ENCODE data around the gene SIT1.
A peak's percentile ranks its signal among the peaks of the same experiment; 100 is the strongest.

Gene SIT1

GRCh38 chr9:35690614-35691333 is 40.0 kb upstream of the SIT1 start:
- peak overlapping the region; percentile 94 for H2AFZ ChIP-seq
- peaks cover 8% of the 10 kb centered on the region for H3K4me1 ChIP-seq
- H3K4me3 ChIP-seq (ENCODE audit: low read depth, low read length), result peak overlapping the region; percentile 78
- H3K9me3 ChIP-seq (ENCODE audit: control insufficient read depth, low read length), result no peaks in the 10 kb centered on the region
- TF ChIP-seq CTCF (IDR thresholded peaks at IDR 0.05), result no peak
- no peaks in the 10 kb centered on the region for H3K79me2 ChIP-seq
- no peaks in the 10 kb centered on the region for H3K27me3 ChIP-seq (ENCODE audit: control insufficient read depth, insufficient read depth, low read length)
- H3K36me3 ChIP-seq (ENCODE audit: control insufficient read depth, insufficient read depth, low read length), result no peaks in the 10 kb centered on the region
- H3K4me2 ChIP-seq (ENCODE audit: low read length), result peak overlapping the region; percentile 99
- peak overlapping the region; percentile 80 for H3K9ac ChIP-seq
- H3K27ac ChIP-seq, result peak overlapping the region; percentile 69

GRCh38 chr9:35690294-35690613 is 39.5 kb upstream of the SIT1 start:
- Histone ChIP-seq H2AFZ (peak overlapping the region; percentile 94), H3K27me3 (ENCODE audit: control insufficient read depth, insufficient read depth, low read length) (no peaks in the 10 kb centered on the region), H3K36me3 (ENCODE audit: control insufficient read depth, insufficient read depth, low read length) (no peaks in the 10 kb centered on the region), H3K4me3 (ENCODE audit: low read depth, low read length) (peak overlapping the region; percentile 78), H3K27ac (no peak overlapping the region), H3K9me3 (ENCODE audit: control insufficient read depth, low read length) (no peaks in the 10 kb centered on the region), H3K4me1 (peaks cover 8% of the 10 kb centered on the region), H3K79me2 (no peaks in the 10 kb centered on the region), H3K4me2 (ENCODE audit: low read length) (peak overlapping the region; percentile 99), H3K9ac (no peak overlapping the region)
- TF ChIP-seq CTCF (IDR thresholded peaks at IDR 0.05), result no peak

GRCh38 chr9:35689542-35690293 is 39.0 kb upstream of the SIT1 start, which contains the start of gene TPM2:
TSS of gene TPM2 (minus strand) at chr9:35689925. CDS start at chr9:35689817, 108 bp downstream.
- peak within 1 kb of the TSS; percentile 94 for H2AFZ ChIP-seq
- H3K4me2 ChIP-seq (ENCODE audit: low read length), result peak within 1 kb of the TSS; percentile 99
- H3K4me1 ChIP-seq, result peaks cover 8% of the 10 kb centered on the region
- H3K27ac ChIP-seq, result peak within 1 kb of the TSS; percentile 69
- H3K36me3 ChIP-seq (ENCODE audit: control insufficient read depth, insufficient read depth, low read length), result no peaks in the 10 kb centered on the region
- H3K9me3 ChIP-seq (ENCODE audit: control insufficient read depth, low read length), result no peaks in the 10 kb centered on the region
- peak within 1 kb of the TSS; percentile 80 for H3K9ac ChIP-seq
- peak within 1 kb of the TSS; percentile 78 for H3K4me3 ChIP-seq (ENCODE audit: low read depth, low read length)
- no peaks in the 10 kb centered on the region for H3K79me2 ChIP-seq
- TF ChIP-seq CTCF (IDR thresholded peaks at IDR 0.05), result no peak
- H3K27me3 ChIP-seq (ENCODE audit: control insufficient read depth, insufficient read depth, low read length), result no peaks in the 10 kb centered on the region

GRCh38 chr9:35688558-35689541 is 38.1 kb upstream of the SIT1 start:
- Histone ChIP-seq H3K4me1 (peaks cover 8% of the 10 kb centered on the region), H3K27me3 (ENCODE audit: control insufficient read depth, insufficient read depth, low read length) (no peaks in the 10 kb centered on the region), H2AFZ (no peak overlapping the region), H3K9me3 (ENCODE audit: control insufficient read depth, low read length) (no peaks in the 10 kb centered on the region), H3K4me3 (ENCODE audit: low read depth, low read length) (peak overlapping the region; percentile 14), H3K36me3 (ENCODE audit: control insufficient read depth, insufficient read depth, low read length) (no peaks in the 10 kb centered on the region), H3K9ac (no peak overlapping the region), H3K79me2 (no peaks in the 10 kb centered on the region), H3K4me2 (ENCODE audit: low read length) (no peak overlapping the region), H3K27ac (no peak overlapping the region)
- no peak for TF ChIP-seq CTCF (IDR thresholded peaks at IDR 0.05)
